HG02885 (cell line): ENCODE results near the gene WDR45.
"Not testable (repeated sequence)": the region's sequence is repeated elsewhere in the genome, so short reads cannot be mapped to it uniquely, and the experiment has no call there.

Experiments
- ATAC-seq: cut with Tn5 transposase; IDR thresholded peaks from one replicate; pipeline ENCODE4 v1.9.1; 2021; ENCODE audit warnings: mild to moderate bottlenecking; ENCODE audit not compliant: unreplicated experiment, poor library complexity

The WDR45 gene

DNA sequence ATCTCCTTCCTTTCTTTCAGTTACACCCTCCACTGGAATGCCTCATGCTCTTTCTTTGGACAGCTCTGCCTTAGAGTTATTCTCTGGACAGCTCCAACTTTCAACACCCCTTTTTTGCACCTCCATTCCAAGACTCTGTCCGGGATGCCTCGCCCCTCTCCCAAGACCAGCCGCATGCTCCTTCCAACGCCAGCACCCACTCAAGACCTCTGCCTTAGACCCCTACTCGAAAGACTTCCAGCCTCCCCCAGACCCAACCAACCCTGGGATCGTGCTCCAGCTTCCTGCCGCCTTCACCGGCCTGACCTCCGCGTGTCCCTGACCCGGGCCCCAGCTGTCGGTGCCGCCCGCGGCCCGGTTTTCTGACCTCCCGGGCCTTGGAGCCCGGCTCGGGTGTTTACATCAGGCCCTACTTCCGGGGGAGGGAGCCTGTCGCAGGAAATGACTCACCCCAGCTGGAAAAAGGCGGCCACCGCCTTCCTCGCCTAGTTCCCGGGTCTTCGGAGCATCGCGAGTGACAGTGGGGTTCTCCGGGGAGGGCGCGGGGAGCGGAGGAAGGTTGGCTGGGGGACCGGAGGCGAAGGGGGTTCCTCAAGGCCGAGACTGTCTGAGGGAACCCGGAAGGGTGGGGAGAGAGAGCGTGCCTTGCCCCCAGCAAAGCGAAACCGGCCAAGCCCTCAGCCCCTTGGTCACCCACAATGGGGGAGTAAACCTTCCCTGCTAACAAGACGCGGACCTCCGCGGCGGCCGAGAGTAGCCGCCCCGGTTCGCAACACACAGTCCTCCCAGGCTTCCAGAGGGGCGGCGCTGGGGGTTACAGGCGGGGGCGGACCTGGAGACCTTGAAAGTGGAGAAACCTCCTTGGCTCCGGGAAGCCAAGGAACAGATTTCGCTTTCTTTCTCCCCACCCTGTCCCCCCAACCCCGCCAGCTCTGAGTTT, at the start of gene WDR45:
Gene WDR45, minus strand, starts transcription at position 399 of the 940 bp plus-strand sequence. CDS start 1,792 bp downstream, outside the sequence.
- ATAC-seq = peak; percentile 77

DNA sequence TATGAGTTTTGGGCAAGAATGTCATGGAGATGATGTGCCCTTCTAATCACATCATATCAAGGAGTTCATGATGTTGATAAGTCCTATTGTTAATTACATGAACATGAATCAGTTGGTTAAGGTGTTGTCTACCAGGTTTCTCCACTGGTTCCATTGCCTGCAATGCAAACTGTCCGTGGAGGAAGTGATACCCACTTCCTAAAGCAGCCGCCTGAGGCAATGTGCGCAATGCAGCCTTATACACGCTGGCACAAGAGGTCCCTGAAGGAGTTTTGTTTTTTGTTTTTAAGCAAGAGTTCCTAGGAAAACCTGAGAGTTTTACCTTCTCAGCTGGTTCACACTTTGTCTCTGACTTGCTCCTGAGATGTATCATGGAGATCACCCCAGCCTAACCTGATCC, 49.7 kb upstream of the WDR45 start:
- ATAC-seq = no peak

DNA sequence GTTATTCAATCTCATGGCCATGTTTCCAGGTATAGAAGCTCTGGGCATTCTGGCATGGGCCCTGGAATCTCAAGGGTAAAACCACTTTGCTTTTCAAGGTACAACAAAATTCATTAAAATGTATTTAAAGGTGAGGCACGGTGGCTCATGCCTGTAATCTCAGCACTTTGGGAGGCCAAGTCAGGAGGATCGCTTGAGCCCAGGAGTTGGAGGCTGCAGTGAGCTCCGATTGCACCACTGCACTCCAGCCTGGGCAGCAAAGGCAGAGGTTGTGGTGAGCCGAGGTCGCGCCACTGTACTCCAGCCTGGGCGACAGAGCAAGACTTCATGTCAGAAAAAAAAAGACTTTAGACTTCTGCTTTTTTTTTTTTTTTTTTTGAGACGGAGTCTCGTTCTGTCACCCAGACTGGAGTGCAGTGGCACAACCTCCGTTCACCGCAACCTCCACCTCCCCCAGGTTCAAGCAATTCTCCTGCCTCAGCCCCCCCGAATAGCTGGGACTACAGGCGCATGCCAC, 48.1 kb upstream of the WDR45 start:
- not testable (repeated sequence) for ATAC-seq

DNA sequence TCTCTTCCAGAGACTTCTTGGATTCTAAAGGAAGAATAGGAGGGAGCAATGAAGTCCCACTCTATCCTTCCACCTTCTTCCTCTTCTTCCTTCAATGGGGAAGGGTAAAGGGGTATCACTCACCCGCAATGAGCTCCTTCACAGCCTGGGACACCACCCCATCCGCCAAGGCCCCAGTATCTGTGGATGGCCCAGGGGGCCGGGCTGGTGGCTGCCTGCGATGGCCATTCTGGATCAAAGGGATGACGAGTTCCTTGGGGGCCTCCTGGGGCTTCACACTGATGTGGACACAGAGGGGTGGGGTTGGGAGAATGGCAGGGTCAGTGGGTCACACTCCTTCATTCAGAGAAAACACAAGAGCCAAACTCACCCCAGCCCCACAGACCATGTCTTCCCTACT, 42.8 kb upstream of the WDR45 start:
- ATAC-seq = no peak

DNA sequence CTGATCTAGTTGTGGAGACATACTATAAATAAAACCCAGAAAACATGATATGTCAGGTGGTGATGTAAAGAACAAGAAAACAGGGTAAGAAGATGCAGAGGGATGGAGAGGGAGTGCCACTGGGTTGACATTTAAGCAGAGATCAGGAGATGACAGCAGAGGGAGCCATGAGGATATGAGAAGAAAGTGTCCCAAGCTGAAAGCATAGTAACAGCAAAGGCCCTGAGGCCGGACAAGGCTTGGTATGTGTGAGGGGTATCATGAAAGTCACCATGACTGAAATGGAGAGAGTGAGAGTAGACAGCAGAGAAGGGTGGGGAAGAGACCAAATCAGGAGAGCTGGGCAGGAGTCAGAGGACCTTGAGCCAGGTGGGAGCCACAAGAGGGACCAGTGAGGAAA, 40.4 kb upstream of the WDR45 start:
- no peak for ATAC-seq

DNA sequence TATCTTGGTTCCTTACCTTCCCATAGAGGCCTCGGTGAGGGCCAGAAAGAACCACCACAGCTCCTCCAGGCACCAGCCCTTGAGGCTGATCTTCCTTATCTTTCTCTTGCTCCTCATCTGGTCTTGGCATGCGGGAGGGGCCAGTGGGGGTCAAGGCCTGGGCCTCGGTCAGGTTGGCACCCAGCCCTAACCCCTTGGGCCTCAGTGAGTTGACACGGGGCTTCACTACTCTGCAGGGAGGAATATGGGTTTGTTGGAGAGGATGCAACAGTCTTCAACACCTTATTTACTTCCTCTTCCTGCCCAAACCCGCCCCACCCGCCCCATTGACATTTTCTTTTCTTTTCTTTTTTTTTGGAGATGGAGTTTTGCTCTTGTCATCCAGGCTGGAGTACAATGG, 37.9 kb upstream of the WDR45 start:
- no peak for ATAC-seq

DNA sequence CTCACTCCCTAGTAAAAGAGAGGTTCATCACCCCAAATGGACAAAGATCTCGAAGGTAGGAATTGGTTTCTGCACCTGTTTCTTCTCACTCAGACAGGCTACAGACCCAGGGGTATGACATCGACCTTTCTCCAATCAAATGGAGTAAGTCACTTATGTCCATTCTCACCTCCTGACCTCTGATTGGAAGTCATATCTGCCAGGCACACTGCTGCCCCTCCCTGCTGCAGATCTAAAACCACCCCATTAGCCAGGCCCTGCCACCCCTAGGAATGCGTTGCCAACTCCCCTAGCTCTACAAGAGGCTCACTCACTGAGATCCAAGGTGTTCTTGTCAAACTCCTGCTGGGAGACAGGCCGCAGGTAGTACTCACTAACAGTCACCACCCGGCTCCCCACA, 37.0 kb upstream of the WDR45 start:
- ATAC-seq = no peak

DNA sequence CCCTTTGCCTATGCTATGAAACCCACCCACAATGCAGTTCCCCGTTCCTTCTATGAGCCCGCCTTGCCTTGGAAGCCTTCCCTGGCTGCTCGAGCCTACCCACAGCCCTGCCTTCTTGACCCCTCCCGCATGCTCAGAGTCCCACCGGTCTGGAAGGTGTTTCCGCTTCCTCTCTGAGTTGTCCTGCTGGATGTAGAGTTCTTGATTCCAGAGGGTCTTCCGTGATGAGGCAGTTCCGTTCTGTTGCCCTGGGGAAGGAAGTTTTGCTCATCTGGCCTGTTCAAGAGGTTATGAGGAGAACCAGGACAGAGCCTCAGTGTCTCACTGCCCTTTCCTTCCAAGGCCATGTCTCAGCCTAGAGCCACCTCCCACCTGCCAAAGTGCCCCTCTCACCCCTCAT, 36.4 kb upstream of the WDR45 start:
- ATAC-seq = no peak

DNA sequence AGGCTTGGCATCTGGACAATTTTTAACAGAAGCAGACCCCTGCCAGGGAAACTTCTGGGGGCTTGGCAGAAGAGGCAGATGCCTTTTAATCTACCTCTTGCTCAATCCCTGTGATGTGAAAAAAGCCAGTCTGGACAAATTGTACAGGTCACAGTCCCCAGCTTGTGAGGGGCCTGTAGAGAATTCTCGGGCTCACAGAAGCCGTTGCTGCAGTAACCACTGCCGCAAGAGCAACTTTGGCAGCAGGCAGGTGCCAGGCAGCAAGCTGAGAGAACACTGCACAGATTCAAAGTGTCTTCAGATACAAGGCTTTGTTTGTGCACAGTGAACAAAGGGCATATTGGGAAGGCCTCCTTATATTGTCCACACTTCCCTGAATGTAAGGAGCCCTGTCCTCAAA, 32.1 kb upstream of the WDR45 start:
- no peak for ATAC-seq

DNA sequence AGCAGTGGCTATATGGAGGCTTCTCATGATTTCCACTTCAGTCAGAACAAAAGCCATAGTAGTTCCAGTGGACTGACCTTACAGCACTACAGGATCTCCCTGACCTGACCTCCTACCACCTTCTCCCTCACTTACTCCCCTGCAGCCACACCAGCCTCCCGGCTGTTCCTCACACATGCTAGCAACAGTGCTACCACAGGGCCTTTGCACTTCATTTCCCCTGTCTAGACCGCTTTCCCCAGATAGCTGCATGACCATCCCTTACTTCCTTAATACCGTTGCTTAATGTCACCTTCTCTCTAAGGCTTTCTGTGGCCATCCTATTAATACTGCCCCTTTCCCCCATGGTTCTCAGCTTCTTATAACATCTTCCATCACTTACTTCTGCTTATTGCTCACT, 30.7 kb upstream of the WDR45 start:
- no peak for ATAC-seq

DNA sequence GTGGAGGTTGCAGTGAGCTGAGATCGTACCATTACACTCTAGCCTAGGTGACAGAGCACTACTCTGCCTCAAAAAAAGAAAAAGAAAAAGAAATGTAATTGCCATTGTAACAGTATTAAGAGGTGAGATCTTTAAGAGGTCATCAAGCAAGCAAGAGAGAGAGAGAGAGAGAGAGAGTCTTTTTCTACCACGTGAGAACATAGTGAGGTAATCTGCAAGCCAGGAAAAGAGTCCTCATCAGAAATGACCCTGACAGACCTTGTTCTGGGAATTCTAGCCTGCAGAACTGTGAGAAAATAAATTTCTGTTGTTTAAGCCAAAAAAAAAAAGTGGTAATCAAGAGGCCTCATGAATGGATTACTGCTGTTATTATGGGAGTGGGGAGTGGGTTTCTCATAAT, 29.0 kb upstream of the WDR45 start:
- no peak for ATAC-seq

DNA sequence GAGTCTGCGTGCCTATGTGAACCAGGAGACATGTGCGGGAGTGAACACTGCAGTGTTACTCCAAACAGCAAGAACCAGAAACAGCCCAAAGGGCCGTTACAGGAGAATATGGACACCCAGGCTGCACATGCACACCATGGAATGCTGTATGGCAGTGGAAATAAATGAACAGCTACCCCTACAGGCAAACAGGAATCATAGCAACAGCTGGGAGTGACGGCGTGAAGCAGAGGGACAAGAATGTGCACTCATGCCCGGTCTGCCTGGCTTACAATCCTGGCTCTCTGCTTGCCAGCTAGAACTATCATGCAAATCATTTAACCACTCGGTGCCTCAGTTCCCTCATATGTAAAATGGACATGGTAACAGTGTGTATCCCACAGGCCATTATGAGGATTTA, 27.2 kb upstream of the WDR45 start:
- ATAC-seq = peak; percentile 55

DNA sequence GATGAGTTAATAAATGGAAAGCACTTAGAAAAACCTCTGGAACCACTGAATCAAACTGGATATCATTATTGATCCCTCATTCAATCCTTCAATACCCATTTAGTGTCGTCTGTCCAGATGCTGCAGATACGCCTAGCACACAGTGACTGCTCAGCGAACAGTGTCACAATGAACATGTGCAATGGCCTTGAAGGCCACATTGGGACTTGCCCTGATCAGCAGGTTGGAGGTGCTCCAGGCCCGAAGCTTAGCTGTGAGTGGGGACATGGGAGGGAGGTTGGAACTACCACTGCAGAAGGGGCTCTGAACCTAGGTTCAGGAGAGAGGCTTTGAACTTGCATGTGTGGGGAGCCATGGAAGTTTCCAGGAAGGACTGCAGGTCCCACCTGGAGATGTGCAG, 26.6 kb upstream of the WDR45 start:
- no peak for ATAC-seq

DNA sequence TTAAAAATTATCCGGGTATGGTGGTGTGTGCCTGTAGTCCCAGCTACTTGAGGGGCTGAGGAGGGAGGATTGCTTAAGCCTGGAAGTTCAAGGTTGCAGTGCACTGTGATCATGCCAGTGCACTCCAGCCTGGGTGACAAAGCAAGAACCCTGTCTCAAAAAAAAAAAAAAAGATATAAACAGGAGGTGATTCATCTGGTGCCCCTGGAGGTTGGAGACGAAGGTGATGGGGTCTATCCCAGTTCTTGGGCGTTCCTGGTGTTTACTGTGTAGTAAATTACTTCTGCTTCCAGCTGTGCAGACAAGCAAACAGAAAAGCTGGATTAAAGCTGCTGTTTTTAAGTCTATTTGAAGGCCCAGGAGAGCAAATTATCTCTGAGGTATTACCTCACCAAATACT, 23.9 kb upstream of the WDR45 start:
- no peak for ATAC-seq

DNA sequence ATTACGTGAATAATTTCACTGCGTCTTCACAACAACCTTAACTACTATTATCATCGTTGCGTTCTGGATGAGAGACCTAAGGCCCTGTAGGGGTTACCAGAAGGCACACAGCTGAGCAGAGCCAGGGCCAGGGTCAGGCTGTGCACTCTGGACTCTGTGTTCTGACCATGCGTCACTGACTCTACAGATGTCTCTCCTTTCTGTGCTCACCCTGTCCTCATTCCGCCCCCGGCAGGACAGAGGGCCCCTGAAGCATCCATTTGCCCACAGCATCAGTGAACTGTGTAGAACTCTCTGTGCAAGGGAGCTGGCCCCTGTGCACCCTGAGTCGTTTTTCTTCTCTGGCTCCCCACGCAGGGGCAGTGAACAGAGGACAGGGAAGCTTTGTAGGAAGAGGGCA, 22.5 kb upstream of the WDR45 start:
- ATAC-seq = no peak

DNA sequence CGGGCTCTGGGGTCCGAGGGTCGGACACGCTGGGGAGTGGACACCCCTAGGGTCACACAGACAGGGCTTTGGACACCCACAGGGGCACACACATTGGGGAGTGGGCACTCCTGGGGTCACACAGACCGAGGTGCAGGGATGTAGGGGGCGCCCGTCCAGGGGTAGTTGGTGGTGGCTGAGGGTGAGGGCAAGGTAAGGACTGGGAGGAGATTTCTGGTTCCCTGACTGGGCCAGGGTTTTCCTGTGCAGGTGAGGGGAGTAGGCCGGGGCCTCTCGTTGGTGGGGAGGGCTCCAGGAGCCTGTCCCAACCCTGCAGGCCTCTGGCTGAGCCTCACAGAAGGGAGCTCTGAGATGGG, 21.9 kb upstream of the WDR45 start:
- ATAC-seq = no peak

DNA sequence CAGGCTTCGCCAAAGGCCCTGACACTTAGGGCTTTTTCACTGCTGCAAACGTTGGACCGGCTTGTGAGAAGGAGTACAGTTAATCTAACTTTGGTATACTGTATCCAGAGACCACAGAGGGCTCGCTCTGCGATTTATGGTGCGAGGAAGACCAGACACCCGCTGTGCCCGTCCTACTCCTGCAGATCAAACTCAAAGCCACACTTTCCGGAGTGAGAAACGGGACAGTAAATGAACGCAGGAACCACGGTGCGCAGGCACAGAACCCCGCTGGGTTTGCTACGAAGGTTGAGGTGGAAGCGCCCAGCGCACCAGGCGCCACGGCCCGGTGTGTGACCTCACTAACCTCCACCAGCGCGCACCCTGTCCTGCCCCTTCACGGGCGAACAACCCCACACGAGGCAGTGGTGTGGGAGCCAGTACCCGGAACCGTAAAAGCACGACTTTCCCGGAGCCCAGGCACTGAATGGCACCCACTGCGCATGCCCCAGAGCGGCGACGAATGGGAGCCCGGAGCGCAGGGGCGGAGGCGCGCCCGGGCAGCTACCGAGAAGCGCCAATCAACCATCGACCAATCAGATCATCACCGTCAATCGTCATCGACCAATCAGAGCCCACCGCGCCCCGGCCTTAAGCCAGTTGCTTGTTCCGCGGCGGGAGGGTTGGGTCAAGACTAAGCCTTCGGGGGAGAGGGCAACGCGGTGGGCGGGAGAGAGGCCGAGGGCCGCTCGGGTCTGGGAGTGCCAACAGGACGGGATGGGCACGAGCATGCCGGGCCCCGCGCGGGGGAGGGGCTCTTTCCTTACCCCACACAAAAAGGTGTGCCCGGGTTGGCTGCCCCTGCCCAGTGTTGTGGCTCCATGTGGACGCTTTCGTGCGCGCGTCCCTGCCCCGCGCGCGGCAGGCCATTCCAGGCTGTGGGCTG, 21.3 kb upstream of the WDR45 start:
- peak; percentile 94 for ATAC-seq

DNA sequence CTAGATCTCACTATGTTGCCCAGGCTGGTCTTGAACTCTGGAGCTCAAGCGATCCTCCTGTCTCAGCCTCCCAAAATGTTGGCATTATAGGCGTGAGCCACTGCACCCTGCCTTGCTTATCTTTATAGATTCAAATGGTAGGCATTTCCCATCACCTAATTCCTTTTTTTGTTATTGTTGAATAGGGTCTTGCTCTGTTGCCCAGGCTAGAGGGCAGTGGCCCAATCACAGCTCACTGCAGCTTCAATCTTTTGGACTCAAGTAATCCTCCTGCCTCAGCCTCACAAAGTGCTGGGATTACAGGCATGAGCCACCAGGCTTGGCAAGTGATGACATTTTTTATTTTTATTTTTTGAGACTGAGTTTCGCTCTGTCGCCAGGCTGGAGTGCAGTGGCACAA, 16.7 kb upstream of the WDR45 start:
- ATAC-seq = no peak

DNA sequence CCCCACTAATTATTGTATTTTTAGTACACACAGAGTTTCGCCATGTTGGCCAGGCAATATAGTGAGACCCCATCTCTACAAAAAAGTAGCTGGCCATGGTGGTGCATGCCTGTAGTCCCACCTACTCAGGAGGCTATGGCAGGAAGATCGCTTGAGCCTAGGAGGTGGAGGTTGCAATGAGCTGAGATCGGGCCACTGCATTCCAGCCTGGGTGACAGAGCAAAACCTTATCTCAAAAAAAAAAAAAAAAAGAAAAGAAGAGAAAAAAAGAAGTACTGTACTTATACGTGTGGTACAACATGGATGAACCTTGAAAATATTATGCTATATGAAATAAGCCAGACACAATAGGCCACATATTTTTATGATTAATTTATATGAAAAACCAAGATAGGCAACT, 9.9 kb upstream of the WDR45 start:
- no peak for ATAC-seq

DNA sequence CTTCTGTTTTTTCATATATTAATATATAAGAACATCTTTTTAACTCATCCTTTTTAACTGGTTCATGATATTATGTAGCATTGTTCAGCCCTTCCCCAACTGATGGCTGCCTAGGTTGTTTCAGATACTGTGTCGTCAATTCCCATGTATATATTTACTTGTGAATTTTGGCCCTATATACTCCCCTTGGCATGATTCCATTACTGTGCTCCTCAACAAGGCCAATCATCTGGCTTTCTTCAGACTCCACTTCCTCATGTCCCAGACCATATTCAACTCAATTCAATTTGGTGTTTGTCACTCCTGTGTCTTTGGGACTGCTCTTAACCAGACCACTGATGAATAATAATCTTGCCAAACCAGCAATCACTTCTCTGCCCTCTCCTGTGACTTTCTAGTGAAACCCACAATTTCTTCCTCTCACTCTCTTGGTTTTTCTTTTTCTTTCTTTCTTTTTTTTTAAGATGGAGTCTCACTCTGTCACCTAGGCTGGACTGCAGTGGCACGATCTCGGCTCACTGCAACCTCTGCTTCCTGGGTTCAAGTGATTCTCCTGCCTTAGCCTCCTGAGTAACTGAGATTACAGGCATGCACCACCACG, 2.7 kb upstream of the WDR45 start:
- ATAC-seq = no peak

DNA sequence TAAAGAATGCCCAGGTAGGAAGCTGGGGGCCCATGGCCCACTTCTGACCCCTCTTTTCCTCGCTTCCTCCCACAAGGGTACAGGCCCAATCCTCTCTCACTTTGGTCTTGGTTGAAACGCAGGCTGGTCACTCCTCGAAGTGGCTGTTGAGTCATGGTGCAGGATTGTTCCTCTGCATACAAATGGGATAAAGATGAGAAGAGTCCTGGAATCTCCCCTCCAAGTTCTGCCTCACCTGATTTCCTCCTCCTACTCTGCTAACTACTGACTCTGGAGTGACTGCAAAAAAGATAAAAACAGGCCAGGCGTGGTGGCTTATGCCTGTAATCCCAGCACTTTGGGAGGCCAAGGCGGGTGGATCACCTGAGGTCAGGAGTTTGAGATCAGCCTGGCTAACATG, 1.7 kb downstream of the WDR45 start:
- ATAC-seq = no peak
